Superior temporal gyrus (tissue), 1 donor: ENCODE measurements around the gene ZBP1.

Experiments used
- DNase-seq: peaks from one replicate; pipeline ENCODE4 v3.0.0-alpha.2; 2016; ENCODE audit errors: extremely low spot score

The ZBP1 gene

DNA sequence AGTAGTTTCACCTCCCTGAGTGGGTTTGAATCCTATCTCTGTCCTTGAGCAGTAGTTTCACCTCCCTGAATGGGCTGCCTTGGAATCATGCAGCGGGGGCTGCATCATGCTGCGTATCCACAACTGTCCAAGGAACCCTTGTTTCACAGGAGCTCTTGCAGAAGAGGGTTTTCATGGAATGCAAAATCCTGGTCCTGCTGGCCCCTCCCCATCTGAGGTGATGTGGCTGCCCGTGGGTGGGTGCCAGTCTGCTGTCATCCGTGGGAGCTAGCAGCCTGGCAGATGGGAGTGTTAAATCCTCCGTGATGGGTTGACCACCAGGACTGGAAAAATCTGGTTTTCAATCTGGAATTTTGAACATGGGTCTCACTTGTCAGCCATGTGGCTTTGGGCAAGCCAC, 21.7 kb downstream of the ZBP1 start:
- DNase-seq: no peak

DNA sequence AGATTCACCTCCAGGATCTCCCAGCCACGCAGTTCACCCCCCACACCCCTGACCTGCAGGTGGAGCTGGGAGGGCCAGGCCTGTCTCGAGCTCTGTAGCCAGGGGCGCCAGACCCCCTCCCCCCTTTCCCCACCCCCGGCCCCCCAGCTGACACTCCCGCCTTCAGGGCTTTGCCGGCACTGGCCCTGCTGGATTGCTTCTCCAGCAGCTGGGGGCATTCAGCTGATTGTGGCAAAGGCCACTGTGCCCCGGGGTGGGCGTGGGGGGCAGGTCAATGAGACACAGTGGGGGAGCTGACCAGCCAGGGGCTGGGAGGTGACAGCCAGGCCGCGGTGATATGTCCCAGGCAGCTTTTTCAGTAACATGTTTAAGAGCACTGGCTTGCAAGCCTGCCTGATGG, 22.2 kb downstream of the ZBP1 start:
- DNase-seq: no peak

DNA sequence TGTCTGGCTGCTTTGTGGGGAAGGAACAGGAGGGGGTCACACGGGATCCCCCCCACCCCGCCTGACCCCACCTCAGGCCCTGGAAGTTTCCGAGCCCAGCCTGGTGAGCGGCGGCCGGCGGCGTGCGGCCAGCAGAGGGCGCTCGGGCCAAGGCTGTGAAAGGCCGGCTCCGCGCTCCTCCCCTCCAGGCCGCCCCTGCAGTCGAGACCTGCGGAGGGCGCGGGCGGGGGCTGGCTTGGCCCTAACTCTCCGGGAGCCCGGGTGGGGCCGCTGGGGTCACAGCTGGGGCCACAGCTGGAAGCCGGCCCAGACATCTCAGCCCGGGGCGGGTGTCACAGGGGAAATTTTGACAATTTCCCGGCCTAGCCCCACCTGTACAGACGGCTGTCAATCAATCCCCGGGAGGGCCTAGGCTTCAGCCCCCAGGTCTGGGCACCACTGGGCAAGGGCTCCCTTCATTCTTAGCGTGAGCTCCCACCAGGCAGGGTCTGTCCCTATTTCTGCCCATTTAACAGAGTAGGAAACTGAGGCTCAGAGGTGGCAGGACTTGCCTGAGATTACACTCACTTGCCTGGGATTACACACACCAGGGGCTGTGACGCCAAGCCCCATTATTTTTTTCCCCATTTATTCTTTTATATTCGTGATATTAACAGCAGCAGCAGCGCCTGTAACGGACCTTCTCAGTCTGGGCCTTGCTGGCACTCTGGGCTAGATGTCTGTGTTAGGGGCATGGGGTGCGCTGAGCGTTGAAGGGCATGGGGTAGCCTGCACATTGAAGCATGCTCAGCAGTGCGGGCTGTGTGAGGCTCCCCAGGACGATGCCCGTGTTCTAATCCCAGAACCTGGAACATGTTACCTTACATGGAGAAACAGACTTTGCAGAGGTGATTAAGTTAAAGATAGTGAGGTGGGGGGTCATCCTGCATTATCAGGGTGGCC, 23.0 kb downstream of the ZBP1 start:
- DNase-seq: peak; percentile 53

DNA sequence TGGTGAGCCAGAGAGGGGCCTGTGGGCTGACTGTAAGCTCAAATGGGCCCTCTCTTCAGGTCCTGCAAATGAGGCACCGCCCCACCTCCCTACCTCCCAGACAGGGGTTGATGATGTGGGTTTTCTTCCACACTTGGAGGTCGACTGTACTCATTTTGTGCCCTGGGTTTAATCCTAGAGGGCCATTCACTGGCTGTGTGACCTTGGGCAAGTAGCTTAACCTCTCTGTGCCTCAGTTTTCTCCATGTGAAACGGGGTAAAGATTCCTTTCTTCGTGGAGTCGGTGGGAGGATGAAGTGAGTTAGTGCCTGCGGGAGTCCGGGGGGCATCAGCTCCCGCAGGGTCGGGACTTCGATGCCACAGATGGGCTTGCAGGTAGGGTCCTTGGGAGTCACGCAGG, 23.9 kb downstream of the ZBP1 start:
- no peak for DNase-seq

DNA sequence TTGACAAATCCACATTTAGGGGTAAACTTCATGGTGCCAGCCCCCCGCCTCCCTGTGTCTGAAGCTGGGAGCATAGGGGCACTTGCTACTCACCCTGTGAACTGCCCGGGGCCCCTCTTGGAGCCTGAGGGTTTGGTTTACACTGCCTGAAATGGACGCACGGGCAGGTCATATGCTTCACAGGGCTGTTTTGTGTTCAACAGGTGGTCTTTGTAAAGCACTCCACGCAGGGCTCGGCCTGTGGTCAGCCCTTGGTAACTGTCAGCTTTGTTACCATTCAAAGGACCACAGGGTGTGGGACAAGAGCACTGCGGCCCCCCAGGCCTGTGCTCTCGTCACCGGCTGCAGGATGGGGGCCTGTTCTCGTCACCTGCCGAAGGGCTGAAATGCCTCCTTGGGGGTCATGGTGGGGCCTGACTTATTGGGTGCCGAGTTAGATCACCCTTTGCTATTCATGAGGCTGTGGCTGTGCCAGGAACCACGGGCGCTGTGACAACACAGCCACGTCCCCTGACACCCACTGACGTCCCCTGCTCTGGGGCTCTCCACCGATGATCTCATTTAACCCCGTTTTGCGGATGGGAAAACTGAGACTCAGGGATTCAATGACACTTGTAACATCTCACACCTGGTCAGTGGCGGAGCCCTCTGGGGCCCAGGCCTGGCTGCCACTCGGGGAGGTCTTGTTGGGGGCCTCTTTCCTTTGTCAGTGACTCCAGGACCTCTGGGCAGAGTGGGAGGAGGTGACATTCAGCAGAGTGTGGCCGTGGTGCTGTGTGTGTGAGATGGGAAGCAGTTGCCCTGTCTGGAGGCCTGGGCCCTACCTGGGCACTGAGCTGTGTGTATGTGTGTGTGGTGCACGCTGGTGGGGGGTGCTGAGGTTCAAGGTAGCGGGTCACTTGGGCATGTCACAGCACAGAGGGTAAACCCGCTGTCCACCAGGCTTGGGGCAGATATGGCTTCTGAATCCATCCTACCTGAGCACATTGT, 24.9 kb downstream of the ZBP1 start:
- no peak for DNase-seq

DNA sequence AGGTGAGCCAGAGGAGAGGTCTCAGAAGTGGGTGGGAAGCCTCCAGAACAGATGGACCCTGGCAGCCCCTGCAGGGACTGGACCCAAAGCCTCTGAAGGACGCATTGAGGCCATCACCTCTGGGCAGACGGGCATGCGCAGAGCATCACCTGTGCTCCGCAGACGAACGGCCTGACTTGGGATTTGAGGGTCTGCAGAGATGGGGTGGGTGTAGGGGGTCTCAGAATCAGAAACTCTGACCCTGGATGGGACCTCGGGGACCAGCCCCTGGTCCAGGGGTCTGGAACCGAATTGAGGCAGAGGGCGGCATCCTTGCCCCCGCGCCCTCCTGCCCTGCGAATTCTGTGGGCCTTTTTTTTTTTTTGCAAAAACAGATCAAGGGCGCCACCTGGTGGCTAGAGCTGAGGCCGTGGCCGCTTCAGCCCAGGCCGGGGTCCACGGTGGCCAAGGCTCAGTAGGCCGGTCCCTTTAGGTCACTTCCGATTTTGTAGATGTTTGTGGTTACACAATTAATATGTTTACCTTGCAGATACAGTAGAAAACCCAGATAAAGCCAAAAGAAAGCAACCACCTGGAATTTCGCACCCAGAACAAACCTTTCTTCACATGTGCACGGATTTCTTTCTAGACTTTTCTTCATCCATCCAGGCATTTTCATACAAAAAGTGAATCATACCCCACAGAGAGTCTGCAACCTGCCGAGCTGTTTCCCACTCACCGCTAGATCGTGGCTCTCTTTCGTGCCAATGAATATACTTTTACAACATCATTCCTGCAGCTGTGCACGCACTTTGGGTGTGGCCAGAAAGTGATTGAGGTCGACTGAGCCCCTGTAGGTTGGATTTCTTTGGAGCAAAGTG, 25.9 kb downstream of the ZBP1 start:
- peak; percentile 21 for DNase-seq

DNA sequence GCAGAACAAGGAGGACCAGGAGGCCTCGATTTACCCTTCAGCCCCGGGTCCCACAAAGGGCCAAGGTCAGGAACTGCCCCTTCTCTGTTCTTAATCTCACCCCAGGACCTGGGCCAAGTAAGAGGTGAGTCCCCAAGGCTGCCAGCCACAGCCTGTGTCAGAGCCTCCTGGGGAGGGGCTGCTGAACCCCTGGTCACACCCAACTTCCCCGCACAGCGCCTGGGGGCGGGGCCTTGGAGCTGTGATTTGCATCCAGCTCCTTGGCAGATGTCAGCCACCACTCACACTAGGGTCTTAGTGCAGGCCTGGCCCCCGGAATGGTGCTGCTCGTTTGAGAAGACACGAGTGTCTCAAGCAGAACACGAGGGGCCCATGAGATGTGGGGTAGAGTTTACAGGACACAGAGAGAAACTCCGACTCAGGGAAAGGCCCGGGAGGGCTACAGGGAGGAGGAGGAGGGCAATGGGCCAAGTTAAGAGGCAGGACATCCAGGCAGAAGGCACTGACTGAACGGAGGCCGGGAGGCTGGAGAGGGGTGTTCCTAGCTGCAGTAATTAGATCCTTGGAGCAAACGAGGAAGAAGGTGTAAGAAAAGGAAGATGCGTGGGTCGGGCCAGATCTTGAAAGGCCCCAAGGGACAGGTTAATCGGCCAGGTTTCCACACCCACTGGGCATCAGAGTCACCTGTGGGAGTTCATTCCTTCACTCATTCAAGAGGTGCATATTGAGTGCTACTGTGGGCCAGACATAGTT, 26.9 kb downstream of the ZBP1 start:
- no peak for DNase-seq

DNA sequence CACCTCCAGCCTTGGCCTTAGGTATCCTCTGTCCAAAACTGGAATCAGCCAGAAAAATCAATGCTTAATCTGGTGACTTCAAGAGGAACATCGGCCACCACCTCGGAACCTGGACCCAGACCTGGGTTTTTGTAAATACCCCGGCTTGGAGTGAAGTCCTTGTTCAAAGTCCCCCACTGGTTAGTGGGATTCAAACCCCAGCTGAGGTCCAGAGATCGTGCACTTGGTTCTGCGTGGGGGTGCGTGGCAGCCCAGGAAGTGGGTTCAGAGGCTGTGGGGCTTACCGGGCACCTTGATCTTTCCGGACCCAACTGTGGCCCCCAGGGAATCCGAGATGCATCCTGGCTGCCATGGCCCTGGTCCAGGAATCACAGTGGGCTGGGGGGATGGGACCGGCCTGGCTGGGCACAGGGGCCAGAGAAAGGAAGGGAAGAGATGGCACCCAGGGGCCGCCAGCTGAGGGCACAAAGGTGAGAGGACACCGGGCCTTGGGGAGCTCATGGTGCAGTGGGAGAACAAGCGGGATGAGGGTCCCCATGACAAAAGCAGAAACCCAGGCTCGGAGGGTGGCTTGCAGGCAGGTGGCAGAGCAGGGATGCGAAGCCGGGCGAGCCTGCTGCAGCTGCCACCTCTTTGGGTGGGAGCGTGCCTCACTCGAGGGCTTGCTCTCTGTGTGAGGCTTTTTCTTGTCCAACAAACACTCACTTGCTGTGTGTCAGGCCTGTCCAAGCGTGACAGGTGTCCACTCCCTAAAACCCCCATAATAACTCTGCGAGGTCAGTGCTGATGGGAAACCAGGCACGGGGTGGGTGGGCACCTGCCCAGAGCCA, 27.7 kb downstream of the ZBP1 start:
- no peak for DNase-seq

DNA sequence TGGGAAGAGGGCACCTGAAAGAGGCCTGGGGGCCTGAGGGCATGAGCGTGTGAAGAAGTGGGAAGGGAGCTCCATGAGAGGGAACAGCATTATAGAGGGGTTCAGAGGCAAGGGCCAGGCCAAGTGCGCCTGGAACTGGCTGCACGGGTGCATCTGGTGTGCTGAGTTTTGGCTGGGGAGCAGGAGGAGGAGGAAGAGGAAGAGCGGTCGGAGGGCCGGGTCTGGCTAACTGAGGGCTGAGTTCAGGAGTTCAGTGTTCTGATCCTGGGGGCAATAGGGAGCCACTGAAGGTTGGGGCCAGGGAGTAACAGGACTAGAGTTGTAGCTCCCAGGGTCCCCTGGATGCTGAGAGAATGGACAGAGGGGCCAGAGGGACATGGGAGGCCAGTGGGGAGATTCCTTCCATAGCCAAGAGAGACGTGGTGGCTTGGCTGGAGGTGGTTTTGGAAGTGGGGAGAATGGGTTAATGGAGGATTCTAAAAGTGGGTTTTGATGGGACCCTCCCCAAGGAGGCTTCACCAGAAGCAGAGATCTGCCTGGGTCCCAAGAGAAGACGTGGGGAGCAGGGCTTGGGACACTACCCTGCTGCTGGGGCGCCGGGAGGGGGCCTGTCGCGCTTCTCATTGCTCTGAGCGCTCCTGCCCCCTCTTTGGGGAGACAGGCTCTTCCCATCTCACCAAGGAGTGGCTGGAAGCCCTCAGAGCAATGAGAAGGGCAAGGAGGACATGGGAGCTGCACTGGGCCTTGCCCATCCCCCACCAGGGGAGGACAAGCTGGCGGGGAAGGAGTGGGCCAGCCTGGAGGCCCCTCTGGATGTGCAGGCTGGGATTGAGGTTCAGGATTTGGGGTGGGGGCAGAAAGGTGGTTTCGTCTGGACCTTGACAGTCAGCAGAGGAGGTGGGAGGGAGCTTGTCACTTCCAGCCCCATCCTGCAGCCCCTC, 28.7 kb downstream of the ZBP1 start:
- DNase-seq: no peak

DNA sequence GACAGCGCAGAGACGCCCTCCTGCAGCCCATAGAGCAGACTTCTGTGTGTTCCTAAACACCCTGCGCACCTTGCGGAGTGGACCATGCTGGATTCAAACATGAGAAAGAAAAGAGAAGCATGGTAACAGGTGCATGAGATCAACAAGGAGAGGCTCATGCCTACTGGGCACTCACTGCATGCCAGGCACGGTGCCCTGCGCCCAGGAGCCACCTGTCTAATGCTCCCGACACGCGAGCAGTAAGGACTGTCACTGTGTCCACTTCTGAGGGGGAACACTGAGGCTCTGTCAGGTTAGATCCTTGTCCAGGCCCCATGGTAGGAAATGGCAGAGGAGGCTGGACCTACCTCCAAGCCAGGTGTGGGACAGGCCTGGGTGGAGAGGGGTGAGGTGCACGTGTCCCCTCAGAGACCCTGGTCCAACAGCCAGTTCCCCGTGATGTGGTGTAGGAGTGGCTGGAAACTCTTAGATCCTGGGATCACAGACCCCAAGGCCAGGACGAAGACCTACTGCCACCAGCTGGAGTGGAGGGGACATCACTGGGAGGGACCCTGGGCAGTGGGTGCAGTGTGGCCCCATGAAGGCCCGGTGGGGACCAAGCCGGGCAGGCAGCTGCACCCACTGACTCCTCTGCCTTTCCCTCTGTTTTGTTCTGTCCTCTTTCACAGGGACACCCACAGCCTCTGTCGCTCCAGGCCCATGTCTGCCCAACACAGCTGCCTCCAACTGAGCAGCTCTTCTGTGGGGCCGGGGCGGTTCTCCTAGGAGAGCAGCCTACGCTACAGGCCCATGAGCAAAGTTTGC, 29.5 kb downstream of the ZBP1 start:
- no peak for DNase-seq

DNA sequence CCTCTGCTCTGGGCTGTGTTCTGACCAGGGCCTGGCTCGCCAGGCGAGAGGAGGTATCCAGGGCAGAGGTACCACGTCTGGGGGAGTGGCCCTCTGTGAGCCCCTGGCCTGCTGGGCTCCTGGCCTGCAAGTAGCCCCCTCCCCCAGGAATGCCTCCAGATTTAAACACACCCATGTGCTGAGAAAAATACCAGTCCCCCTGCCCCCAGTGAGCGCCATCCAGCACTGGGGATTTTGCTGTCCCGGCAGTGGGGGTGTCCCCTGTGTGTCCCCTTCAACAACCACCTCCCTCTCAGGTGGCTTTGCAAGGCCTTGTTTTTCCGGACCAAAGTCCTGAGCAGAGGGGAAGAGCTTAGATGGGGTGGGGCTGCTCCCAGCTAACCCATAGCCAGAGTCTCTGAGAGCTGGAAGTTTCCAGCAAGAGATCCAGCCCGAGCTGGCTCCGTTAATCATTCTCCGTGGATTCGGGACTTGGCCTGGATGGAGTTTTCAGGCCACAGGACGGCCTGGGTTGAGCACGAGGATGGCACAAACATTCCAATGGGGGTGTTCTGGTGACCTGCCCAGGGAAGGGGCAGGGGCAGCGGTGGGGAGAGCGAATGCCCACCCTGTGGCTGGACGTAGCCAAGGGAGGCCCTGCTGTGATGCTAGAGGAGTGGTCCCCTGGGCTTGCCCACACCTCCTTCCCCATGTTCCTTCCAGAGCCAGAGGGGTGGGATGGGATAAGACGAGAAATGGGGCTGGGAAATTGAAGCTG, 30.3 kb downstream of the ZBP1 start:
- DNase-seq: no peak

DNA sequence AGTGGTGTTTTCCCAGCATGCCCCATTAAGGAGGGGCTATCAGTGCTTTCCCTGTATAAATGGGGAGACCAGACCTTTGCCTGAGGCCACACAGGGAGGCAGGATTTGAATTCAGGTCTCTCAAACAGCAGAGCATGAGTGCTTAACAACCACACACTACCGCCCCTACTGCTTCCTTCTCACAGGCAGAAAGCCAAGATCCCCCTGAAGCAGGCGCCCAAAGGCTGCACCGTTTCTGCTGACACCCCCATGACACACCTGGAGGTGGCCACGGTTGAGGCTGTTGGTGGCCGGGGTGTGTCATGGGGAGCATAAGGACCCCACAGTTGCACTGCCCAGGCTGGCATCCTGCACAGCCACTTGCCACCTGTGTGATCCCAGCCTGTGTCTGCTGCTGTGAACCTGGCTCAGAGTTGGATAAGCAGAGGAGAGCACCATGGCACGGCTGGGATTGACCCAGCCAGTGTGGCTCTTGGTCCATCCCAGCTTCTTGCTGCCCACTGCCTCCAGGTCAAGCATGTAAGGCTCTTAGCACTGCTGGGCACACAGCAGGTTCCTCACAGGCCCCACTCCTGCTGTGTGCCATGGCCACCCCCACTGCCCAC, 31.0 kb downstream of the ZBP1 start:
- DNase-seq: no peak

DNA sequence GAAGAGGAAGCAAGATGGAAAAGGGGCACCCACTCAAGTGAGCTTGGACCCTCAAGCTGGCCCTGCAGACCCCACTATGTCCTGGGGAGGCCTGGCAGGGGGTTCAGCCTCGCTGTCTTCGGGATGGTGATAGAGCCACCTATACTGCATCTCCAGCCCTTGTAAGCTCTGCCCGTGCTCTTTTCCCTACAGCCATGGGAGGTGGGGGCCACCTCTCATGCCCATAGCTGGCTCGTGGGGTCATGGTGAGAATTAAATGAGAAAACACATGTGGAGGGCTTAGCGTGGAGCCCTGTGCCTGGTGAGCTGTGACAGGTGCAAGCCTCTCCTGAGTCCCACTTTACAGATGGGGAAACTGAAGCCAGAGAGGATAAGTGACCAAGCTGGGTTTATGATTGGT, 31.6 kb downstream of the ZBP1 start:
- no peak for DNase-seq

DNA sequence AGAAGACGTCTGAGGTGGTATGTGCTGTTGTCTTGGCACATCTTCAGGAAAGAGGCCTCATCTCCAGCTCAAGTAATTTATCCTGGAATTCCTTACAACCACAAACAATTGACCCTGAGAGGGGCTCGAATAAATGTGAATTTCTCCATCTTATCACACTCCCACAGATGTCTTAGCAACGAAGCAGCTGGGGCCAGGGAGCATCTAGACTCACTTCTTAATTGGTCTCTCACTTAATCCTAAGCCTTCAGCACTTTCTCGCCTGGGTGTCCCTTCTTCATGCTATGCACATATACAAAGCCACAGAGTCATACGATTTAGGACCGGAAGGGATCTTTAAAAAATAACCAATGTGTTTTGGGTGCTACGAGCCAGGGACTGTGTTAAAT, 32.2 kb downstream of the ZBP1 start:
- DNase-seq: no peak

DNA sequence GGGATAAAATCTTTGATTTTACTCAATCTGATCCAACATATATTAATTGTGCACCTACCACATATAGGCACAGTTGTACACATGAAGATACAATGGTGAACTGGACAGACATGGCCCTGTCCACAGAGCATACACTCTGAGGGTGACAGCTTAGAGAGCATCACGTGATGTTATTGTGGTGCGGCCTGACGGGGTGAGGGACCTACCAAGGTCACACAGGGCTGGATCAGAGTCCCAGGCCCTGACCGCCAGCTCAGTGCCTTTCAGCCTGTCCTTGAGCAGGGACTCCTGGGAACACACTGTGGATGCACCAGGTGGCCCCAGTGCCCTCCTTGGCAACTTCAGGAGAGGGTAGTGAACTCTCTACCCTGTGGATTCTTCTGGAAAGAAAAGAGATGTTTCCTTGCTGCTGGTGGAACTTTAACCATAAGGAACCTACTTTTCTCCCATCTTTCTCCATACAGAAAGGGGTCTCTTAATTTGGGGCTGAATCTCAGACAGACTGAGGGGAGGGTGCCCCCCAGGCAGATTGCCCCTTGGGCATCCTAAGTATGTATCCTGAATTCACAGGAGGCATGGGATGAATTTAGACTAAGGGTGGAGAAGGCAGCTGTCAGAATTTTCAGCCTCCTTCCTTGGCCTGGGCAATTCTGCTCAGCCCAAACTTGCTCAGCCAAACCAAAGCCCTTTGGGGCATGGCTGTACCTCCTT, 32.8 kb downstream of the ZBP1 start:
- no peak for DNase-seq

DNA sequence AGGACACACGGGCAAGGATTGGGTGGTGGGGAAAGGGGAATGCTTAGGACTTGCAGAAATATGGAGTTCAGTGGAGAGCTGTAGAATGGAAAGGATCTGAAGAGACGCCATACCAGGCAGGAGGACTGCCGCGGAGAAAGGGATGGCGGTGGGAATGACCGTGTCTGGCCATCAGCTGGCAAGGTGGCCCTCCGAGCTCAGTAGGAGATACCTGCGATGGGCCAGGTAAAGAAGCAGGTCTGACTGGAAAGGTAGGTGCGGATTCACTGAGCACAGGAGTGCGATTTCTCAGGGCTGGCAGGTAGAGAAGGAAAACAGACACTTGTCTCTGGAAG, 33.3 kb downstream of the ZBP1 start:
- DNase-seq: no peak
